Activated CD8-positive, alpha-beta T cell treated with anti-CD3 and anti-CD28 coated beads, Interleukin-2, amount 10 ng/mL, durations not matched to agents 7 days and 5 days (primary cell): ENCODE results near the gene IL20RA. TPM values are rescaled to one million over a fixed set of nuclear protein-coding genes. Genes with fewer than 3 reads are reported as not detected.

Source experiments
- ATAC-seq: fragments of 150-1000 bp; cut with Tn5 transposase; one replicate; pipeline ENCODE4 v1.10.0; 2021; ENCODE audit warnings: moderate library complexity
- CTCF ChIA-PET: fragments of 350-600 bp; sonication (Branson Sonifier 250); formaldehyde crosslinking; loops from one replicate; lab custom pipeline; 2021; ENCODE audit warnings: antibody characterized with exemption; lab: Charles Lee
- POLR2A ChIA-PET: fragments of 350-600 bp; sonication (Branson Sonifier 250); formaldehyde crosslinking; loops from one replicate; lab custom pipeline; 2021; ENCODE audit warnings: antibody characterized with exemption; lab: Charles Lee
- DNase-seq: peaks from one replicate; pipeline ENCODE4 v3.0.0-alpha.2; 2020
- H3K27ac Mint-ChIP-seq: one replicate; pipeline ENCODE4 v1.8.0; 2021; ENCODE audit warnings: mild to moderate bottlenecking, mixed read lengths
- H3K27me3 Mint-ChIP-seq: one replicate; pipeline ENCODE4 v1.8.0; 2021; ENCODE audit warnings: low read depth, mixed read lengths
- H3K36me3 Mint-ChIP-seq: one replicate; pipeline ENCODE4 v1.8.0; 2021; ENCODE audit warnings: low read depth, mixed read lengths
- H3K4me1 Mint-ChIP-seq: one replicate; pipeline ENCODE4 v1.8.0; 2021; ENCODE audit warnings: low read depth, mixed read lengths
- H3K4me3 Mint-ChIP-seq: one replicate; pipeline ENCODE4 v1.8.0; 2021; ENCODE audit warnings: mild to moderate bottlenecking, mixed read lengths
- H3K9me3 Mint-ChIP-seq: one replicate; pipeline ENCODE4 v1.8.0; 2022; ENCODE audit warnings: mixed read lengths; ENCODE audit not compliant: insufficient read depth
- total RNA-seq, 2 experiments: library from RNA; stranded (reverse); gene quantifications; one replicate each; pipeline ENCODE4 v1.2.3, GENCODE V29; 2021

IL20RA gene
- total RNA-seq = not detected

- ATAC-seq (peak; percentile 80), DNase-seq (no peak)
- H3K27me3 Mint-ChIP-seq = peaks cover 78% of the 10 kb centered on the region
- ChIA-PET POLR2A (no interaction called here), CTCF (no interaction called here)
- peaks cover 1% of the 10 kb centered on the region for H3K36me3 Mint-ChIP-seq
- H3K4me3 Mint-ChIP-seq = peak within 1 kb of the TSS; percentile 70
- H3K9me3 Mint-ChIP-seq = no peaks in the 10 kb centered on the region
- H3K27ac Mint-ChIP-seq = no peak within 1 kb of the TSS
- H3K4me1 Mint-ChIP-seq = peaks cover 6% of the 10 kb centered on the region
Observed at GRCh38 chr6:137044366-137045221, at the start of gene IL20RA. TSS of gene IL20RA (minus strand) at chr6:137044965. CDS start at chr6:137044728, 237 bp downstream.

GRCh38 chr6:137093183-137094069, 48.7 kb upstream of the IL20RA start:
- H3K27ac Mint-ChIP-seq = no peak overlapping the region
- ChIA-PET CTCF (interaction anchor here (0.6 to 3.1 kb wide), 46 partner anchors 9 to 882 kb away, joined by 3 to 38 read pairs (median 4); no protein-coding TSS in a partner anchor), POLR2A (interaction anchor here (0.5 kb wide), 1 partner anchor 77 kb away, joined by 3 read pairs; no protein-coding TSS in a partner anchor)
- no peaks in the 10 kb centered on the region for H3K9me3 Mint-ChIP-seq
- ATAC-seq (no peak), DNase-seq (no peak)
- peaks cover 29% of the 10 kb centered on the region for H3K4me1 Mint-ChIP-seq
- no peaks in the 10 kb centered on the region for H3K36me3 Mint-ChIP-seq
- peaks cover 14% of the 10 kb centered on the region for H3K27me3 Mint-ChIP-seq
- no peak overlapping the region for H3K4me3 Mint-ChIP-seq

- Mint-ChIP-seq H3K9me3 (no peaks in the 10 kb centered on the region), H3K4me3 (no peak overlapping the region), H3K27ac (no peak overlapping the region), H3K36me3 (no peaks in the 10 kb centered on the region), H3K4me1 (peaks cover 29% of the 10 kb centered on the region), H3K27me3 (peaks cover 14% of the 10 kb centered on the region)
- POLR2A ChIA-PET = no interaction called here
- DNase-seq (no peak), ATAC-seq (no peak)
- CTCF ChIA-PET = no interaction called here
Observed at GRCh38 chr6:137092018-137092417, 47.3 kb upstream of the IL20RA start.

GRCh38 chr6:137089305-137089704, 44.5 kb upstream of the IL20RA start:
- H3K4me3 Mint-ChIP-seq = no peak overlapping the region
- no peaks in the 10 kb centered on the region for H3K36me3 Mint-ChIP-seq
- POLR2A ChIA-PET = no interaction called here
- H3K27me3 Mint-ChIP-seq = peaks cover 17% of the 10 kb centered on the region
- CTCF ChIA-PET = interaction anchor here (0.9 kb wide), 1 partner anchor 500 kb away, joined by 5 read pairs; no protein-coding TSS in a partner anchor
- H3K4me1 Mint-ChIP-seq = peaks cover 7% of the 10 kb centered on the region
- no peak overlapping the region for H3K27ac Mint-ChIP-seq
- no peak for ATAC-seq
- no peak for DNase-seq
- H3K9me3 Mint-ChIP-seq = no peaks in the 10 kb centered on the region

- peaks cover 18% of the 10 kb centered on the region for H3K27me3 Mint-ChIP-seq
- no peaks in the 10 kb centered on the region for H3K4me1 Mint-ChIP-seq
- H3K36me3 Mint-ChIP-seq = no peaks in the 10 kb centered on the region
- POLR2A ChIA-PET = no interaction called here
- CTCF ChIA-PET = interaction anchor here (1.1 to 2.1 kb wide), 2 partner anchors 11 to 227 kb away, joined by 7 to 10 read pairs; no protein-coding TSS in a partner anchor
- DNase-seq (no peak), ATAC-seq (no peak)
- no peaks in the 10 kb centered on the region for H3K9me3 Mint-ChIP-seq
- H3K27ac Mint-ChIP-seq = no peak overlapping the region
- H3K4me3 Mint-ChIP-seq = no peak overlapping the region
Observed at GRCh38 chr6:137087902-137088301, 43.1 kb upstream of the IL20RA start.

GRCh38 chr6:137086031-137086430, 41.3 kb upstream of the IL20RA start:
- Mint-ChIP-seq H3K4me1 (no peaks in the 10 kb centered on the region), H3K27me3 (peaks cover 17% of the 10 kb centered on the region), H3K9me3 (no peaks in the 10 kb centered on the region), H3K27ac (no peak overlapping the region), H3K36me3 (no peaks in the 10 kb centered on the region), H3K4me3 (no peak overlapping the region)
- no peak for DNase-seq
- POLR2A ChIA-PET = no interaction called here
- CTCF ChIA-PET = interaction anchor here (1.0 to 3.7 kb wide), 3 partner anchors 9 to 228 kb away, joined by 3 to 21 read pairs (median 3); no protein-coding TSS in a partner anchor
- no peak for ATAC-seq

- peaks cover 14% of the 10 kb centered on the region for H3K27me3 Mint-ChIP-seq
- no peak for ATAC-seq
- POLR2A ChIA-PET = no interaction called here
- CTCF ChIA-PET = interaction anchor here (1.0 to 3.7 kb wide), 3 partner anchors 10 to 229 kb away, joined by 3 to 21 read pairs (median 3); no protein-coding TSS in a partner anchor
- no peak overlapping the region for H3K4me3 Mint-ChIP-seq
- DNase-seq = no peak
- H3K36me3 Mint-ChIP-seq = no peaks in the 10 kb centered on the region
- no peaks in the 10 kb centered on the region for H3K4me1 Mint-ChIP-seq
- H3K27ac Mint-ChIP-seq = no peak overlapping the region
- no peaks in the 10 kb centered on the region for H3K9me3 Mint-ChIP-seq
Observed at GRCh38 chr6:137084865-137085617, 40.3 kb upstream of the IL20RA start.

- CTCF ChIA-PET = interaction anchor here (3.7 kb wide), 1 partner anchor 11 kb away, joined by 21 read pairs; no protein-coding TSS in a partner anchor
- ATAC-seq = no peak
Observed at GRCh38 chr6:137084090-137084489, 39.3 kb upstream of the IL20RA start.

GRCh38 chr6:137081997-137082396, 37.2 kb upstream of the IL20RA start:
- DNase-seq (no peak), ATAC-seq (no peak)
- CTCF ChIA-PET = no interaction called here
- Mint-ChIP-seq H3K27me3 (peaks cover 23% of the 10 kb centered on the region), H3K36me3 (no peaks in the 10 kb centered on the region), H3K9me3 (no peaks in the 10 kb centered on the region), H3K27ac (no peak overlapping the region), H3K4me3 (no peak overlapping the region), H3K4me1 (no peaks in the 10 kb centered on the region)
- POLR2A ChIA-PET = no interaction called here

More at GRCh38 chr6:137084090-137084489, 39.3 kb upstream of the IL20RA start:
- H3K4me3 Mint-ChIP-seq = no peak overlapping the region
- no peaks in the 10 kb centered on the region for H3K9me3 Mint-ChIP-seq
- H3K27me3 Mint-ChIP-seq = peaks cover 19% of the 10 kb centered on the region
- H3K27ac Mint-ChIP-seq = no peak overlapping the region
- POLR2A ChIA-PET = no interaction called here
- no peak for DNase-seq
- H3K4me1 Mint-ChIP-seq = no peaks in the 10 kb centered on the region
- H3K36me3 Mint-ChIP-seq = no peaks in the 10 kb centered on the region

- ChIA-PET POLR2A (no interaction called here), CTCF (no interaction called here)
- Mint-ChIP-seq H3K27me3 (peaks cover 23% of the 10 kb centered on the region), H3K36me3 (no peaks in the 10 kb centered on the region), H3K27ac (no peak overlapping the region), H3K4me3 (no peak overlapping the region), H3K4me1 (no peaks in the 10 kb centered on the region), H3K9me3 (no peaks in the 10 kb centered on the region)
- no peak for DNase-seq
- ATAC-seq = no peak
Observed at GRCh38 chr6:137080711-137081110, 35.9 kb upstream of the IL20RA start.
